ENCODE measurements around the gene TANC1. TPM values are rescaled to one million over a fixed set of nuclear protein-coding genes. Genes with fewer than 3 reads are reported as not detected.

The TANC1 gene
- total and polyA plus RNA-seq, 11 donors: 26.6 to 91.1 (median 68.8) TPM

GRCh38 chr2:159186462-159186861 is 218.0 kb downstream of the TANC1 start:
- peak overlapping the region in 1 of 12 donors; percentile 30 for H3K27ac ChIP-seq
- TF ChIP-seq POLR2A (IDR thresholded peaks at IDR 0.05) (no peak), CTCF (IDR thresholded peaks at IDR 0.05) (no peak)
- DNase-seq (no peak), ATAC-seq (no peak)
- peaks cover 0 to 81% (median 21%) of the 10 kb centered on the region in 9 donors for H3K36me3 ChIP-seq
- intact Hi-C loops (cut with DNase I): loop anchor here in 4 of 10 donors (5.0 to 10.0 kb wide), 3 partner anchors 142 to 284 kb away; no protein-coding TSS in a partner anchor
- no peaks in the 10 kb centered on the region for H3K9me3 ChIP-seq
- WGBS, 4 donors: 84 to 96% (median 94%) methylated on average over 3 to 4 of the region's 4 CpGs
- no peaks in the 10 kb centered on the region for H3K27me3 ChIP-seq
- no peak overlapping the region for H3K4me3 ChIP-seq
- H3K4me1 ChIP-seq: peaks cover 3 to 56% (median 25%) of the 10 kb centered on the region in 12 donors

- H3K27me3 ChIP-seq: no peaks in the 10 kb centered on the region
- peak overlapping the region in 3 of 12 donors; percentile 30 to 70 (median 58) for H3K27ac ChIP-seq
- peaks cover 0 to 77% (median 21%) of the 10 kb centered on the region in 9 donors for H3K36me3 ChIP-seq
- ATAC-seq (no peak), DNase-seq (no peak)
- no peak overlapping the region for H3K4me3 ChIP-seq
- H3K4me1 ChIP-seq: peaks cover 3 to 53% (median 25%) of the 10 kb centered on the region in 12 donors
- intact Hi-C loops (cut with DNase I): loop anchor here in 4 of 10 donors (5.0 to 10.0 kb wide), 3 partner anchors 142 to 285 kb away; no protein-coding TSS in a partner anchor
- no peaks in the 10 kb centered on the region for H3K9me3 ChIP-seq
- 39 to 61% (median 45%) methylated on average over 6 of the region's 6 CpGs for WGBS, 4 donors
- TF ChIP-seq POLR2A (IDR thresholded peaks at IDR 0.05): no peak
- TF ChIP-seq CTCF (IDR thresholded peaks at IDR 0.05): no peak
Observed at GRCh38 chr2:159187106-159187505, 218.7 kb downstream of the TANC1 start.

- Histone ChIP-seq H3K4me1 (peaks cover 0 to 42% (median 18%) of the 10 kb centered on the region in 12 donors), H3K27ac (peak overlapping the region; percentile 41 to 76 (median 61)), H3K4me3 (no peak overlapping the region), H3K36me3 (peaks cover 0 to 73% (median 21%) of the 10 kb centered on the region in 9 donors), H3K9me3 (no peaks in the 10 kb centered on the region), H3K27me3 (no peaks in the 10 kb centered on the region)
- peak; percentile 34 to 84 (median 46) for ATAC-seq
- TF ChIP-seq CTCF (IDR thresholded peaks at IDR 0.05): no peak
- no peak for TF ChIP-seq POLR2A (IDR thresholded peaks at IDR 0.05)
- DNase-seq: peak in 2 of 5 donors; percentile 29 to 47
- intact Hi-C loops (cut with DNase I): loop anchor here in 4 of 10 donors (5.0 to 10.0 kb wide), 3 partner anchors 144 to 286 kb away; no protein-coding TSS in a partner anchor
- WGBS, 4 donors: 51 to 75% (median 71%) methylated on average over 4 of the region's 4 CpGs
Observed at GRCh38 chr2:159188449-159188848, 220.0 kb downstream of the TANC1 start.

- H3K9me3 ChIP-seq: no peaks in the 10 kb centered on the region
- ATAC-seq (no peak), DNase-seq (no peak)
- intact Hi-C loops (cut with DNase I): no loop called here
- no peak for TF ChIP-seq CTCF (IDR thresholded peaks at IDR 0.05)
- no peak for TF ChIP-seq POLR2A (IDR thresholded peaks at IDR 0.05)
- no peaks in the 10 kb centered on the region for H3K27me3 ChIP-seq
- peaks cover 2 to 58% (median 16%) of the 10 kb centered on the region in 12 donors for H3K4me1 ChIP-seq
- no peak overlapping the region for H3K4me3 ChIP-seq
- 94 to 95% (median 95%) methylated on average over 12 of the region's 12 CpGs for WGBS, 4 donors
- H3K36me3 ChIP-seq: peaks cover 0 to 85% (median 18%) of the 10 kb centered on the region in 9 donors
- H3K27ac ChIP-seq: no peak overlapping the region
Observed at GRCh38 chr2:159192371-159192918, 224.0 kb downstream of the TANC1 start.
